ENCODE results near the gene TCF7.

Gene TCF7

DNA sequence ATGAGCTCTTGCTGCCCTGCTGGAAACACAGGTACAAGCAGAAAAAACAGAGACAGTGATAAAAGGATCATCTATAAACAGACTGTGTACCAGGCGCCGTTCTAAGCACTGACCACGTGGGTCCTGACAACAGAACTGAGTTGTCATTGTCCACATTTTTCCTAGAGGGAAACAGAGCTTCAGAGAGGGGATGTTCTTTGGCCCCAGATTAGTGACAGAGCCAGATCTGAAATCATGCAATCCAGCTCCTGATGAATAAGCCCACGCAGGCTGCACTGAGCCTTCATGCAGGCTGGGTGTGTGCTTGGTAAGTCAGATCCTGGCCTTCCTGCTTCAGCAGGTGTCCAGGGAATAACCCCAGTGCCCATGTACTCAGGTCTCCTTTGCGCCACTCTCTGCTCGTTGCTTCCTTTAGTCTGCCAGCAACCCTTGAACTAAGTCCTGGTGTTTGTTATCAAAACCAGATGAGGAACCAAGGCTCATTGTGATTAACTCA, 22.8 kb upstream of the TCF7 start:
- DNase-seq, result no peak

DNA sequence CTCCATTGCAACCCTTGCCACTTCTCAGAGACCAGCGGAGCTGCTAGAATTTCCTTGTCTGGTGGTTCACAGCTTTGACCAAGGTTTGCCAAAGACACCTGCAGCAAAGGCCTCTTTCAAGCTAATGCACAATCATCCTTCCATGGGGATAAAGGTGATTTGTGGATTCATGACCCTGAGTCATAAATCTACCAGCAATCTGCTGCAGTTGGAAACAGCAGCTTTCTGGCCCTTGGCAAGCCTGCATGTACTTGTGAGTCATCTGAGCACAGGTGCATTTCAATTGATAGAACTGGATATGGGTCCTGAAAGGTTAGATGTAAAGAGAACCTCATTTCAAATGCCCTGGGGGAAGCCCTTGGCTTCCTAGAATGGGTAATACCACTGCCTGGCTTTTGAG, 21.6 kb upstream of the TCF7 start:
- no peak for DNase-seq

DNA sequence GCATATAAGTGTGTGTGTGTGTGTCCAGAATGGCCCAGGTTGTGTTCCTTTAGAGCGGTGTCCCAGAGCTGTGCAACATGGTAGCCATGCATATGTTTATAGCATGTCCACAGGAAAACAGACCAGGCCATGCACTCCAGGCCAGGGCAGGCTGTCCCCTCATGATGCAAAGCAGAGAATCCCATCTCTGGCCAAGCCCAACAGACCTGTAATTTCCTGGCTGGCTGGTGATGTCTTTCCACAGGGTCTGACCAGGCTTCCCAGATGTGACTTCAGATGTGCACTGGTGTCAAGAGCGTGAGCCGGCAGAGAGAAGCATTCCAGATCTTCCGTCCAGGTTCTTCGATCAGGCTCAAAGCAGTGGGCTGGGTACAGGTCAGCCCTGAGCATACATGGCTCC, 21.1 kb upstream of the TCF7 start:
- no peak for DNase-seq

DNA sequence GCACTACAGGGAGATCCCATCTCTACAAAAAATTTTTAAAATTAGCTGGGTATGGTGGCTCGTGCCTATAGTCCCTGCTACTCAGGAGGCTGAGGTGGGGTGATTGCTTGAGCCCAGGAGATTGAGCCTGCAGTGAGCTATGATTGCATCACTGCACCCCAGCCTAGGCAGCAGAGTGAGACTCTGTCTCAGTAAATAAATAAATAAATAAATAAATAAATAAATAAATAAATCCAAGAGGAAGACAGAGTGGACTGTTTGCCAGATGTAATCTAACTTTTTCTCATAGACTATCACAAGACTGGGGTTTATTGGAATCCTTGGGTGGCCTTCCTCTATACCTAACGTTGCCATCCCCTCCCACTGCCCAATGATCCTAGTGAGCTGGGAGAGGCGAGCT, 19.2 kb upstream of the TCF7 start:
- DNase-seq, result no peak

DNA sequence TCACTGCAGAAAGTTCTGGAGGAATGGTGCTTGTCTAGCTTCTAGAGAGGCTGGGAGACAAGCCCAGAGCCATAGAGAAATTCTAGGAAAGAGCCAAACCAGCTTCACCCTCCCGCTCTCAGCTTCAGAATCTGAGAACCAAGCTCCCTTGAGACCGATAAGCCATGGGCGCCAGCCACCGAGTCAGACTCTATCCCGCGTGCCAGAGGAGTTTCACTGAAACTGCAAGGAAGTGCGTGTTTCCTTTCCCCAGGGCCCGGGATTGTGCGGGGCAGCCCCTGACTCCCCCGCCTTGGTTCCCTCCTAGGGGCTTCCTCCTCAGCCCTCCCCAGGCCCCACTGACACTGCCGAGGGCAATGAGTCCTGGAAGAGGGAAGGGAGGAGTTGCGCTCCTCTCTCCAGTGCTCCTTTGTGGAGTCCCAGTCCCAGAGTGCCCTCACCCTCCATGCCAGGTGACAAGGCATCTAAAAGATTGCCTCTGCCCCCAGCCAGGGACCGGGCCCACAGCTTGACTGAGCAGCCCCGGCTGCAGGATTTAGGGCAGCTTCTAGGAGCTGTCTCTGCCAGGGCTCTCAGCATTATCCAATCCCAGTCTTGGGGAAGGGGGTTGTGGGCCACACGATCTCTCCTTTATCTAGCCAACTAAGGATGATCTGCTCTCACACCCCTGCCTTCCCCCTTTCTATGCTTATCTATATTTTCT, 18.4 kb upstream of the TCF7 start:
- DNase-seq, result no peak

DNA sequence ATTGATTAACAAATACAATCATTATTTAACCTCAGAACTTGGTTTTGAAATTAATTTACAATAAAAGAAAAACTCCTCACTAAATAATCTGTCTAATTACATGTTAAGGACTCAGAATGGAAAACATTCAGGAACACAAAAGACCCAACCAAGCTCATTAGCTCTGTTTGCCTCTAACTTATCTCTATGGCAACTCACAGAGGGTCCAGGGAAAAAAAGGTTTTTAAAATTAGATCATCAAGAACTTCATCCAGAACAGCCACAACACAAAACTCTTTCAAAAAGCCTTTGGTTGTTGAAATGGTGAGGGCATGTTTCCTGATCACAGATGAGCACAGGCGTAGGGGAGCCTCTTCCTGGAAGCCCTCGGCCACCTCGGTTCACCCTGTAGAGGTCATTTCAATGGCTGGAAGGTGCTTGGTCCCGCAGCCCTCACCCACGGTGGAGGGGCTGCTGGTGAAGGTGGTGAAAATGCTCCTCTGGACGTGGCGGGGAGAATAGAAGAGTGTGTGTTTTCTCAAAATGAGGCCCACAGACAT, 17.2 kb upstream of the TCF7 start:
- DNase-seq, result no peak

DNA sequence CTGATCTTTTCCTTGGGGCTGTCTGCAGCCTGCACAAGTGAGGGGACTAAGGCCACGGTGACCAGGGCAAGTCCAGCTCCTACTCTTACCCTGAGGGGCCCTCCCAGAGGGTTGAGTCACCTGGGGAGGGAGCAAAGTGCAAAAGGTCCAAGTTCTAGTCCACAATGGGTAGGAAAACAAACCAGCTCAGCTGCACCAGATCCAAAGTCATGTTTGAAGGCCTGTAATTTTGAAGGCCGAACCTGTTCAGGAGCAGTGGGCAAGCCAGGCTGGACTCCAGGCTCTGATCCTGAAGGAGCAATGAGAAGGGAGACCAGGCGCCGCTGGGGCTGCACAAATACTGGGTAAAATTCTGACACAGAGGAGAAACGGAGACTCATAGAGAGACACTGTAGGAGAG, 15.8 kb upstream of the TCF7 start:
- no peak for DNase-seq

DNA sequence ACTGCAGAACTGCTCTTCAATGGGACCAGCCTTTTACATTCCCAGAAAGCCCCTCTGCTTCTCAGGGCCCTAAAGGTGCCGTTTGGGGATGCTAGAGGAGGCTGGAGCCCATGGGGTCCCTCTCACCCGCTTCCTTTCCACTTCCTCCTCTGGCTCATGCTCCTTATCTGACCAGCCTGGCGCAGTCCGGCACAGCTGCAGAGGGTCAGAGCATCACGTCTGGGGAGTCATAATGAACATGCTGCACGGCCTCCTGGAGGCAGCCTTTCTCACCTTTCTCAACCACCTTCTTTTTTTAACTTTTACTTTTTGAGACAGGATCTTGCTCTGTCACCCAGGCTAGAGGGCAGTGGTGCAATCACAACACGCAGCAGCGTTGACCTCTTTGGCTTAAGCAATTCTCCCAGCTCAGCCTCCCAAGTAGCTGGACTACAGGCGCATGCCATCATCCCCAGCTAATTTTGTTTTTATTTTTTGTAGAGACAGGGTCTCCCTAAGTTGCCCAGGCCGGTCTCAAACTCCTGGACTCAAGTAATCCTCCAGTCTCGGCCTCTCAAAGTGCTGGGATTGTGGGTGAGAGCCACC, 15.1 kb upstream of the TCF7 start:
- DNase-seq, result no peak

DNA sequence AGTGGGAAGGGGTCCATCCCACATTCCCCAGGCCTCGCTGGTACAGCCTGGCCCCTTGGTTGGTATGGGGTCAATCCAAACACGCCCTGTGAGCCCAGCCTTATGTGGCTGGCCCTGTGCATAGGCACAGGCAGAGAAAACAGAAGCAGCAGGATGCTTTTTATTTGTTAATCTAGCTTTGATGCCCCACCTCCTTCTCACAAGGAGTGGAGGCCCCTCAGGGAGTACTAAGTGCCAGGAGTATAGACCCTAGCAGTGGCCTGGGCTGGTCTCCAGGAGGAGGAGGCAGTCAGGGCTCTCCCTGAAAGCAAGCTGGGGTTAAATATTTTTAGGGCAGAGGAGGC, 14.6 kb upstream of the TCF7 start:
- no peak for DNase-seq

DNA sequence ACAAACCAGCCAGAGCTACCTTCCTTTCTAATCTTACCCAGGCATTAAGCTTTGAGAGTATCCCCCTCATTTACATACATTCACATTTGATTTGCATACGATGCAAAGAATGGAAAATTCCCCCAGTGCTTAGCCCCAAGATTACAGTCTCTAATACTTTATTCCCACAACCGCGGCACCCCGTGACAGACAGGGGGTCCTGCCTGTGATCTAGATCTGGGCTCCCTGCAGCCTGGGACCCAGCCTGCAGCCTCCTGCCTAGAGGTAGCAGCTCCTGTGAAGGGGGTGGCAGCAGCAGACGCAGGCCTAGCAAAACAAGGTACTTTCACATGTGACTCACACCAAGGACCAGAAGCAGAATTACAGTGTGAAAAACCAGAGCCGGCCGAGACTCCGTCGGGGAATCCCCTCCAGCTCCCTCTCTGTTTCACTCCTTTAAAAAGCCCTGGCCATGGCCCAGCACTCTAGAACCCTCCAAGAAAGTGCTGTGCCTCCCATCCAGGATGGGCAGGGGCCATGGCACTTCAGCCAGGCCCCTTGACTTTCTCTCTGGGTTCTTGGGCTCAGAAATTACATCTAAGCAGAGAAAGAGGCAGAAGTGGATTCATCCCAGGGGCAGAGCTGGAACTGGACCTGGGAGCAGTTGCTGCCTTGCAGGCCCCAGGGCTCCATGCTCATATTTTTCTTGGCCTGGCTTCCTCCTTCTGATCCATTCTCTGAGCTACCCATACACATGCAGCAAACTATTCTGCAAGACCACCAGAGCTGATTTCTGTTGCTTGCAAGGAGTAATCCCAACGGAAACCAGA, 14.0 kb upstream of the TCF7 start:
- no peak for DNase-seq

DNA sequence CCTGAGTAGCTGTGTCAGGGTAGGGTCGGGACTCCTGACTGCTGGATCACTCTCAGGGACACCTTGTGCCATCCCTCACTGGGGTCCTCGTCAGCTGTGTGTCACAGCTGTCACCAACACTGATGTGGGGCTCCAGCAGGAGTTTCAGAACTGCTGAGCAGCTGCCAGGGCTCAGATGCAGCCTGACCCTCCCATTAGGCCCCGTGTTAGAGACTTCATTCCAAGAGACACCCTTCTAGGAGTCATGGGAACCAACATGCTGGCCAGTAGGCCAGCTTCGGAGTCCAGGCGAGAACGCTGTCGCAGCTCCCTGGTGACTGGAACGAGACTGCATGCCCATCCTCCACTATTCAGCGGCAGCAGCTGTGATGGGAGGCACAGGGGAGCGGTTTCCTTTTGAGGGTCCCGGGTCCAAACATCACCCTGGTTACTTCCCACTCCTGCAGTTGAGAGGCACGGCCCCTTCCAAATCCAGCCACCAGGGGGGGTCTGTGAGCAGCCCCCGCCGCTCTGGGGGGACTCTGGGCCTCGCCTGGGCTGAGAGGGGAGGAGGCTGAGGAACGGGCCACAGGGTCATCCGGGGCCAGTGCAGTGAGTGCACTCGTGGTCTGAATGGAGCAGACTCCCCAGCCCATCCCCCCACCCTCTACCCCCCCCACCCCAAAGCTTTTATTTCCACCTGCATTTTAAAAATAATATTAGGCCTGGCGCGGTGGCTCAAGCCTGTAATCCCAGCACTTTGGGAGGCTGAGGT, 12.6 kb upstream of the TCF7 start:
- DNase-seq, result no peak

DNA sequence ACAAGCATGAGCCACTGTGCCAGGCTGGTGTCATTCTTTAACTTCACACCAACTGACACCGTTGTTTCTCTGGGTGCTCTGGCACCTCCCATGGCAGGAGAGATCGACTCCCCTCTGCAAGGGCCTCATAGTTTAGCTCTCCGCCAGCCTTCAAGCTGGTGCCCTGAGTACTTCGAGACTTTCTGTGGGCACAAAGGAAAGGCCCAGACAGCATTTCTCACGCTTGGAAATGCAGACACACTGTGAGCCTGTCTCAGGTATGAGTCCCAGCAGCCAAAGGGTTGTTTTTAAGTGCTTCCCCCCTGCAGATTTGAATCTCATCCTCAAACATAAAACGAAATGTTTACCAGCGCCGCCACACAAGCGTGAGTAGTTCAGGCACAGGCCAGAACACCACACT, 11.1 kb upstream of the TCF7 start:
- DNase-seq, result no peak

DNA sequence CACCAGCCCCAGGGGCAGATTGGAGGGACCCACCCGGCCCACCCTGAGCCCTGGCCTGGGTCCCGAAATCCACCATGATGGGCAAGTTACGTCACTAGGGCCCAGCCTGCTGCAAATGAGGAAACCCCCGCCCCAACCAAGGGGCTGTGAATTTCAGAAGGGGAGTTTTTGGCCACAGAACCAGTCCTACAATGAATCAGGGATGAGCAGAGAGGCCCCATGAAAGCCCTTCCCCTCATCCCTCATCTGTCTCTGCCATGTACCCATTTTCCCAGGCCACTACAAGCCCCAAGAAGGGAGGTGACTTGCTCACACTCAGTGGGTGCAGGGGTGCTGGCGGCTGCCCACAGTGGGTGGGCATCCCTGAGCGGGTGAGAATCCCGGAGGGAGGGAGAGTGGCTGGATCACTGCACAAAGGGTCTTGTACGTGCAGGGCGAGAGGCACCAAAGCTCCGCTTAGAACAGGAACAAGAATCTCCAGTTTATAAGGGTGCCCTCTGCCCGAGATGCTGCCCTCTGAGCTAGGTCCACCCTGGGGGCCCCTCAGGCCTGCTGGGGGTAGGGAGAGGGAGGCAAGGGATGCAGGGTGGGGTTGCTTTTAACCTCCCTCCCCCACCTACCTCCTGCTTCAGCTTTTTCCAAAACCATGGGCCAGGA, 10.4 kb upstream of the TCF7 start:
- no peak for DNase-seq

DNA sequence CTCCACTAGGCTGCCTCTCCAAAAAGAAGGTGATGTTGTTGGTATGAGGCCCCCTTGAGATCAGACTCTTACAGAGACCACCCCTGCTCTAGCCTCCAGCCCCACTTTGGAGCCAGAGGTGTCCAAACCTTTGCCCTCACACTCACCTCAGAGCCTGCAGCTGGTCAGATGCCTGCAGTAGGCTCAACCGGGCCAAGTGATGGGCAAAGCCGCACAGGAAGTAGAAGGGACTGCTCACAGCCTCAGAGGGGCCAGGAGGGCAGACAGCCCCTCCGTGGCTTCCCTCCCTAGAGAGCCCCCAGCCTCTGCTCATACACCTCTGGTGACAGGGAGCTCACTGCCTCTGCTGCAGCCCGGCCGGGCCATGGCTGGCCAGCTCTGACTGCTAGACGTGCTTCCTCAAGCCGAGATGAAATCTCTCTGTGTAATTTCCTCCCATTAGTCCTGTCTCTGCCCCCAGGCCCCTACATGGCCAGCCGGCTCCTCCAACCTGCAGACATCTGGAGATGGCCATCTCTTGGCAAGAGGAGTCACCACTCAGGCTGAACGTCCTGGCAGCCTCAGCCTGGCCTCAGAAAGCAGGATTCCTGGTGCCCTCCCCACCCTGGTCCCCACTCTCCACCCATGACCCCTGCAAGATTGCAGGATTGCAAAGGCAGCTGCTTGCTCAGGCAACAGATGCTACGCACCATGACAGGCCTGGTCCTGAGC, 7.3 kb upstream of the TCF7 start:
- DNase-seq, result no peak

DNA sequence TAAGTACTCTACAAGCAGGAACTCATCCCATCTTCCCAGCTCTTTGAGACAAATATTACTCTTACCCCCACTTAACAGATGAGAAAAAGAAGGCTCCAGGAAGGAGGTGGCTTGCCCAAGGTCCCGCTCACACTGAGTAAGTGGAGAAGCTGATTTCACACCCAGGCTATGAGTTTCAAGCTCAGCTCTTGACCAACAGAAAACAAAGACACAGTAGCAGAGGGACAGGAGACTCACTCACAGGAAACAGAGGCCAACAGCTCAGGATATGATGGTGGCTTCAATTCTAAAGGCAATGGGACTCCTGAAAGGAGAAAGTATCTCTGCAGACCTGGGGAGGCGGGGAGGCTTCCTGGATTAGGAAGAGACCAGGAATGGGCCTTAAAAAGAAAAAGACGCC, 6.7 kb upstream of the TCF7 start:
- DNase-seq, result no peak

DNA sequence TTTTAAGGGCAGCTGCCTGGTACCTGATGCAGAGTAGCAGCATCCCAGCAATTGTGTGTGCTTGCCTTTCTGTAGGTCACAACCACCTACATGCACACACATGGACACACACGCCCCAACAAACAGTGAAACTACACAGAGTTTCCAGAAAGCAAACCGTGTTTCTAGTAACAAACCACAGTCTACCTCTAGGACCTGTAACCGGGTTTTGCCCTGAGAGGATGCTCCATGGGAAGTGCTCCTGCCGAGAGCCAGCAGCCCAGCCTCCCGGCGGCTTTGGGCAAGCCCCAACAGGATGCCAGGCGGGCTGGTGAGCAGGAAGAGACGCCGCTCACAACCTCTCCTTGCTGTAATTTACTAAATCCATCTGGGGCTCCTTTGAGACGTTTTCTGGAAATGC, 4.1 kb upstream of the TCF7 start:
- DNase-seq, result peak; percentile 31

DNA sequence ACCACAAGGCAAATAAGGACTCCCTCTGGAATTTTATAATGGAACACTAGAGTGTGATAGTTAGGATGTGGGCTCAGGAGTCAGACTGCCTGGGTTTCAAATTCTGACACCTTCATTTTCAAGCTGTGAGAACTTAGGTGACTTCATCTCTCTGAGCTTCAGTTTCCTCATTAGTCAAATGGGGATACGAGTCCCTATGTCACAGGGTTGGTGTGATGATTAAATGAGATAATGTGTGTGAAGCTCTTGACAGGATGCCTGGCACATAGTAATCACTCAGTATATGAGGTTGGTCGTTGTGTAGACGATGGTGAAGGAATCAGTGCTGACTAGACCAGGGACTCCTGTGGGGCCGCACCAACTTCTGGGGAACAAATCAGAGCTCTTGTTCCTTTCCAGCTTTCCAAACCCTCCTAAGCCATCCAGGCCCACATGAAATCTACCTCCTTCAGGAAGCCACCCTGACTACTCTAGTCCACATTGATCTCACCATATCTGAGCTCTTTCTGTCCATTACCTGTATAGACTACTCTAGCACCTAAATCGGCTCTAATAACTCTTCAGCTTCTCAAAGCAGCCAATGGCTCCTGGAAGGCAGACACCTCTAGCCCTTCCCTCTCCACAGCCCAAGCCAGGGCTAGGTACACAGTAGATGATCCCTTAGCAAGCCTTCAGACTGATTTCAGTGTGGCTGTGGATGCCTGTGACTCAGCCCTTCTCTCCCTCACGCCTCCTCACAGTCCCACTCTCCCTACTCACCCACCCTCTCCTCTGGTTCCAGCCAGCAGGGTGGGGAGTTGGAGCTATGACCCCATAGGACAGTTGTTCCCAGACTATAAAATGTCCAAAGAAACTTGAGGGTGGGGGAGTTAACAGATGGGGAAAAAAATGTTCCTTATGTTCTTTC, 2.5 kb upstream of the TCF7 start:
- no peak for DNase-seq

DNA sequence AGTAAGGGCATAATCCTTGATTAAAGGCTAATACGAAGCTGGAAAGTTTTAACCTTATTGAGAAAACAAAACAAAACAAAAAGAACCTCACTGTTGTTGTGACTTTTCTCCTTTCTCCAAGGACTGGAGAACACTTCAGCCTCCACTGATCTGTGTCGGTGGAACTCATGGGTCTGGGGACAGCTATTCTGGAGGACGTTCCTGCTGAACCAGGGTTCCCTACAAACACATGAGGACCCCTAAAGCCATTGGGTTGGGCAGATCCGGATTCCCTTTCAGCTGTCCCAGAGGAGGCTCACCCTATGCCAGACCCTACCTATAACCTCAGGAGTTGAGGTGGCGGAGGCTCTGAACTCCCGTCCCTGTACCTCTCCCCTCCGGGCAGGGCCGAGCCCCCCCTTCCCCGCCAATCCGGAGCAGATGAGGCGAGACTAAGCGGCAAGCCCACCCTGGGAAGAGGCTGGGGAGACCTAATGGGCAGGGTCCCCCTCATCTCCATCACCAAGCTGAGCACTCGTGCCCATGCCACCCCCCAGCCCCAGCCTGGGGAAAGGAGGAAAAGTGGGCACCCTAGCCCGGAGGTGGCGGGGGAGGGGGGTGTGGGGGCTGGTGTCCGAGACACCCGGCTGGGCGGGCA, 1.6 kb upstream of the TCF7 start:
- no peak for DNase-seq

DNA sequence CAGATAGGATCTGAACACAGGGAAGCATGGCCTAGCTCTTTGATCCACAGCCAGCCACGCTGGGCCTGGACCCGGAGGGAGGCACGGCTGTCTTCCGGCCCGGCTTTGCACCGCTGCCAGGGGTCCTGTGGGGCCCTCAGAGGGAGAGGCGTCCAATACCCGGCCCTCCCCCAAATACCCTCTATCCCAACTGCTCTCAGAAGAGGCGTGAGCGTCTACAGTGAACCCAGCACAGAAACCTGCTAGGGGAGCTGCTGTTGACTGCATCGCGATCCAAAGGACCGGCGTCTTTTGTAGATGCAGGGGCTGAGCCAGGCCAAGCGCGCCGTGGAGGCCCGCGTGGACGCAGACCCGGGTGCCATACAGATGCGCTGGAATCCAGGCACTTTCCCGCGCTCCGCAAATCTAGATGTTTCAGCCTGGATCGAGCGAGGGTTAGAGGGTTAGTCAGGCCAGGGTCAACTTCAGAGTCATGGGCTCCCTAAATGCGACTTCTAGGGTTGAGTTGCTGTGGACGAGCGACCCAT, 1.1 kb upstream of the TCF7 start:
- no peak for DNase-seq
